Vagina (tissue), 2 donors: ENCODE measurements around the gene TPCN2.

Source experiments
- CTCF ChIP-seq, 3 experiments: fragments of 450-650 bp in 2 of 3; fragments of 200-600 bp in 1 of 3; sonication (generic) in 1 of 3; IDR thresholded peaks; one replicate each; pipeline ENCODE4 v1.5.1; 2017 to 2019; ENCODE audit warnings: antibody characterized with exemption in 3 of 3, mild to moderate bottlenecking in 2 of 3, moderate library complexity in 2 of 3
- POLR2A ChIP-seq, 2 donors: fragments of 450-650 bp; IDR thresholded peaks; one replicate each; pipeline ENCODE4 v1.6.1; 2017; ENCODE audit warnings: antibody characterized with exemption in 2 of 2, mild to moderate bottlenecking in 2 of 2, moderate library complexity in 2 of 2
- POLR2AphosphoS5 ChIP-seq, 2 donors: sonication (generic); formaldehyde crosslinking; IDR thresholded peaks; one replicate each; pipeline ENCODE4 v1.9.0; 2017; ENCODE audit warnings: antibody characterized with exemption in 2 of 2, mild to moderate bottlenecking in 2 of 2, low read depth in 1 of 2; ENCODE audit not compliant: insufficient read depth in 1 of 2

- TF ChIP-seq CTCF (IDR thresholded peaks at IDR 0.05): no peak
- TF ChIP-seq POLR2A (IDR thresholded peaks at IDR 0.05): no peak
- TF ChIP-seq POLR2AphosphoS5 (IDR thresholded peaks at IDR 0.05; ENCODE audit: insufficient read depth in 1 of 2, low read depth in 1 of 2): no peak
Measured at GRCh38 chr11:69108559-69108958, 59.8 kb downstream of the TPCN2 start.
